Astrocyte of the cerebellum (primary cell): Measurements from ENCODE around the gene IL17RE.
"Not testable (repeated sequence)": the region's sequence is repeated elsewhere in the genome, so short reads cannot be mapped to it uniquely, and the experiment has no call there.

Source experiments
- DNase-seq: peaks from one replicate; pipeline ENCODE4 v3.0.0-alpha.2; 2011; ENCODE audit warnings: low read depth
- H3K4me3 ChIP-seq: 2 replicates; pipeline ENCODE4 v1.5.1; 2011; ENCODE audit warnings: mild to moderate bottlenecking, low read depth, low read length, moderate library complexity
- in situ Hi-C: cut with HindIII; loops from 2 replicates; pipeline ENCODE4 v1.10.0; 2017; ENCODE audit warnings: low sequenced_read_pairs
- TF ChIP-seq, protein P1 (sequence below): IDR thresholded peaks from 2 replicates; pipeline ENCODE4 v1.5.1; 2012; ENCODE audit warnings: low read length, low read depth, moderate library complexity, mild to moderate bottlenecking; ENCODE audit errors: missing control alignments

Gene IL17RE

GRCh38 chr3:9898467-9899241, 4.0 kb upstream of the IL17RE start:
- TF ChIP-seq, protein P1, sequence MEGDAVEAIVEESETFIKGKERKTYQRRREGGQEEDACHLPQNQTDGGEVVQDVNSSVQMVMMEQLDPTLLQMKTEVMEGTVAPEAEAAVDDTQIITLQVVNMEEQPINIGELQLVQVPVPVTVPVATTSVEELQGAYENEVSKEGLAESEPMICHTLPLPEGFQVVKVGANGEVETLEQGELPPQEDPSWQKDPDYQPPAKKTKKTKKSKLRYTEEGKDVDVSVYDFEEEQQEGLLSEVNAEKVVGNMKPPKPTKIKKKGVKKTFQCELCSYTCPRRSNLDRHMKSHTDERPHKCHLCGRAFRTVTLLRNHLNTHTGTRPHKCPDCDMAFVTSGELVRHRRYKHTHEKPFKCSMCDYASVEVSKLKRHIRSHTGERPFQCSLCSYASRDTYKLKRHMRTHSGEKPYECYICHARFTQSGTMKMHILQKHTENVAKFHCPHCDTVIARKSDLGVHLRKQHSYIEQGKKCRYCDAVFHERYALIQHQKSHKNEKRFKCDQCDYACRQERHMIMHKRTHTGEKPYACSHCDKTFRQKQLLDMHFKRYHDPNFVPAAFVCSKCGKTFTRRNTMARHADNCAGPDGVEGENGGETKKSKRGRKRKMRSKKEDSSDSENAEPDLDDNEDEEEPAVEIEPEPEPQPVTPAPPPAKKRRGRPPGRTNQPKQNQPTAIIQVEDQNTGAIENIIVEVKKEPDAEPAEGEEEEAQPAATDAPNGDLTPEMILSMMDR, result no peak
- no peak for DNase-seq
- in situ Hi-C loops, result no loop called here
- no peak overlapping the region for H3K4me3 ChIP-seq

DNA sequence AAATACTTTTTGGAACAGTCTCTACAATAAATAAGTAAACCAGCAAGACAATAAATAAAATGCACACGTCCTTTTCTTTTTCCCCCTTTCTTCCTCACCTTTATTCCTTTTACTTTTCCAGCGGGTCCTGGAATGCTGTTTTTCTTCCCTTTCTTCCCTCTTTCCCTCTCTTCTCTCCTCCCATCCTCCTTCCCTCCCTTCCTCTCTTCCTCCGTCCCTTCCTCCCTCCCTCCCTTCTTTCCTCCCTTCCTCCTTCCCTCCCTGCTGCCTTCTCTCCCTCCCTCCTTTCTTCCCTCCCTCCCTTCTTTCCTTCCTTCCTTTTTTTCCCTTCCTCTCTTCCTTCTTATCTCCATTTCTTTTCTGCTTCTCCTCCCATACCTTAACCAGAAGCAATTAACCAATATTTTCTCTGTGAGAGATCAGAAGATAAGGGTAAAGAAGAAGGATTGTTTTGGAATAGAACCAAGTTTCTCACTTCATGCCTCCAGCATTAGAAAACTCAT, 3.3 kb upstream of the IL17RE start:
- TF ChIP-seq, protein P1, result no peak
- no peak overlapping the region for H3K4me3 ChIP-seq
- DNase-seq, result no peak
- in situ Hi-C loops, result no loop called here

GRCh38 chr3:9900965-9901415, 1.7 kb upstream of the IL17RE start:
- in situ Hi-C loops, DNase-seq, H3K4me3 ChIP-seq: not testable (repeated sequence)

GRCh38 chr3:9901967-9902366, 681 bp upstream of the IL17RE start:
- TF ChIP-seq, protein P1, result no peak
- no peak overlapping the region for H3K4me3 ChIP-seq
- no peak for DNase-seq
- in situ Hi-C loops, result no loop called here

DNA sequence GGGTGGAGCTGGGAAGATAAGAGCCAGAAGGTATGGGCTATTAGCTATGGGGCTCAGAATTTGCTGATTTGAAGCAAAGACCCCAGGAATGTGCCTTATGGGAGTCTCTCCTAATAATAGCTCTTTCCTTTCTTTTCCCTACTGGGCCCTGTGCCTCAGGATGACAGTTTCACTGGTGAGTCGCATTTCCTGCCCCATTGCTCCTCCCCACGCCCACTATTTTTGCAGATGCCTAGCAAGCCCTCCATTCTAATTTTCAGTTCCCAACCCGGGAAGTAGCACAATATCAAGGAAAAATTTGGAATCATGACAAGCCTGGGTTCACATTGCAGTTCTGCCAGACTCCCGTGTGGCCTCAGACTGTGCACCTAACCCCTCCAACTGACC, 583 bp downstream of the IL17RE start:
- H3K4me3 ChIP-seq, result no peak overlapping the region
- TF ChIP-seq, protein P1, result no peak
- in situ Hi-C loops, result no loop called here
- DNase-seq, result no peak

DNA sequence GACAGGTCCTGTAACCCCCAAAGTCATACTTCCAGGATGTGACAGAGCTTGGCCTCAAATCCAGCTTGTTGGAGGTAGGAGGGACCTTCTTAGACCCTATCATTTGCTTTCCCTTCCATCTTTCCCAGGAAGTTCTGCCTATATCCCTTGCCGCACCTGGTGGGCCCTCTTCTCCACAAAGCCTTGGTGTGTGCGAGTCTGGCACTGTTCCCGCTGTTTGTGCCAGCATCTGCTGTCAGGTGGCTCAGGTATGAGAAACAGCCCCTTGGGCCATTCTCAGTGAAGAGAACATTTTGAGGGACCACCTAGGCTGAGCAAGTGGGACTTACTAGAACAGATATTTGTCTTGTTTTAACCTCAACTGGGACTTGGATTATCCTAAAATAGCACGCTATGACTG, 1.3 kb downstream of the IL17RE start:
- DNase-seq, result no peak
- no peak overlapping the region for H3K4me3 ChIP-seq
- in situ Hi-C loops, result no loop called here
- TF ChIP-seq, protein P1, result no peak

GRCh38 chr3:9906480-9906879, 3.8 kb downstream of the IL17RE start:
- no peak overlapping the region for H3K4me3 ChIP-seq
- in situ Hi-C loops, result no loop called here
- no peak for DNase-seq
- TF ChIP-seq, protein P1, result no peak
